HG02588 (cell line): ENCODE results near the gene OR52B6.
"Not testable (repeated sequence)": the region's sequence is repeated elsewhere in the genome, so short reads cannot be mapped to it uniquely, and the experiment has no call there.

Source experiments
- ATAC-seq: cut with Tn5 transposase; IDR thresholded peaks from one replicate; pipeline ENCODE4 v1.9.1; 2021; ENCODE audit warnings: mild to moderate bottlenecking, moderate library complexity; ENCODE audit not compliant: unreplicated experiment

Gene OR52B6

GRCh38 chr11:5593146-5593545 lies 12.5 kb downstream of the OR52B6 start:
- ATAC-seq = no peak

GRCh38 chr11:5596607-5597201 lies 16.0 kb downstream of the OR52B6 start, which contains the start of gene TRIM6:
TRIM6 (plus strand) TSS chr11:5596637; CDS start chr11:5596898, 261 bp downstream.
- ATAC-seq = peak; percentile 50

- ATAC-seq = no peak
These were observed 17.3 kb downstream of the OR52B6 start for GRCh38 chr11:5597953-5598352.

DNA sequence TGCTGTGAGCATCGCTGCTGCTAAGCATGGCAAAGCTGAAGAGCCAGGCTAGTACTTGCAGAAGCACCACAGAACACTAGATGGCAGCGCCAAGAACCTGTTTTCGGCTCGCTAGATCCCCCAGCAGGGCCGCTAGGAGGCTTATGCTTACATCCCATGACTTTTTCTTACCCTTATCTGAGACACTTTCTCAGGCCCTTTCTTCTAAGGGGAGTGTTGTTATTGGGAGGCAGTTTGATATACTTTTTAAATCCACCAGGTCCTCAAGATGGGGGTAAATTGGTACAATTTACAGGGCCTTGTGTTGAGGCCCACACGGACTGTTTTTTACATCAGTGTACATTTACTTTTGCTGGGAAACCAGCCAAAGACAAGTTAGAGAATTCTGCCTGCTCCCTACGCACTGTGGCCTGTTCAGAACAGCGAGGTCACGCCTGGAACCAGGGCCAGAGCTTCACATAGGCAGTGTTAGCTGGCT lies 19.7 kb downstream of the OR52B6 start:
- ATAC-seq = peak; percentile 90

- not testable (repeated sequence) for ATAC-seq
These were observed 22.1 kb downstream of the OR52B6 start for GRCh38 chr11:5602791-5603190.

GRCh38 chr11:5603326-5603725 lies 22.6 kb downstream of the OR52B6 start:
- no peak for ATAC-seq

DNA sequence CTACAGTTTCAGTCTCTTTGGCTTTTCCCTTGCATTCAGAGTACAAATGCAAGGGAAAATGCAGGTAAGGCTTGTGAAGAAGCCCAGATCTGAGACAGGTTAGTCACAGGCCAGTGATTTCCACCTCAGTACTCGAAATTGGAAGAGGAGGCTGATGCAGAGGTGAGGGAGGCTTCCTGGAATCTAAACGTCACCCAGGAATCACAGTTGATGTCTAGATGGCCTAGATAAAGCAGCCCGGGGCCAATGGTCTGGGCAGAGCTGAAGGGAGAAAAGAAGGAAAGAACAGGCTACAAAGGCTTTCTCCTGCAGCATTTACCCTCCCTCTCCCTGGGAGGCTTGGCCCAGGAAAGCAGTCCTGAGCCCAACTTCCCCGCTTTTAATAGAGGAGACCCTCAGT lies 24.2 kb downstream of the OR52B6 start:
- ATAC-seq = no peak

GRCh38 chr11:5605849-5606248 lies 25.2 kb downstream of the OR52B6 start:
- no peak for ATAC-seq

DNA sequence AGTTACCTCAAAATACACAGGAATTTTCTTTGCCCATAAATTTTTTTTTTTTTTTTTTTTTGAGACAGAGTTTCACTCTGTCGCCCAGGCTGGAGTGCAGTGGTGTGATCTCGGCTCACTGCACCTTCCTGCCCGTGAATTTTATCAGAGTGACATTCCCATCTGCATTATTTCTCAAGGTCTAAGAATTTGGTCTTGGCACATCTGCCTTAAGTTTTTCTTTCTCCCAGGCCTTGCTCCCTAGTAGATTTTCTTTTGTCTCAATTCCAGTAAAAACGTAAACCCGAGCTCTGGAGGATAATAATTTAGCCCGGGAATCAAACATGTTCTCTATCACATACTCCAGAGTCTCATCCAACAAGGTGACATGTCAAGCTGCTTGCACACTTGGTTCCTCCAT lies 28.1 kb downstream of the OR52B6 start:
- ATAC-seq = no peak

GRCh38 chr11:5610446-5610845 lies 29.8 kb downstream of the OR52B6 start:
- no peak for ATAC-seq

GRCh38 chr11:5611627-5612026 lies 30.9 kb downstream of the OR52B6 start:
- no peak for ATAC-seq

- ATAC-seq = no peak
These were observed 38.1 kb downstream of the OR52B6 start for GRCh38 chr11:5618807-5619206.

DNA sequence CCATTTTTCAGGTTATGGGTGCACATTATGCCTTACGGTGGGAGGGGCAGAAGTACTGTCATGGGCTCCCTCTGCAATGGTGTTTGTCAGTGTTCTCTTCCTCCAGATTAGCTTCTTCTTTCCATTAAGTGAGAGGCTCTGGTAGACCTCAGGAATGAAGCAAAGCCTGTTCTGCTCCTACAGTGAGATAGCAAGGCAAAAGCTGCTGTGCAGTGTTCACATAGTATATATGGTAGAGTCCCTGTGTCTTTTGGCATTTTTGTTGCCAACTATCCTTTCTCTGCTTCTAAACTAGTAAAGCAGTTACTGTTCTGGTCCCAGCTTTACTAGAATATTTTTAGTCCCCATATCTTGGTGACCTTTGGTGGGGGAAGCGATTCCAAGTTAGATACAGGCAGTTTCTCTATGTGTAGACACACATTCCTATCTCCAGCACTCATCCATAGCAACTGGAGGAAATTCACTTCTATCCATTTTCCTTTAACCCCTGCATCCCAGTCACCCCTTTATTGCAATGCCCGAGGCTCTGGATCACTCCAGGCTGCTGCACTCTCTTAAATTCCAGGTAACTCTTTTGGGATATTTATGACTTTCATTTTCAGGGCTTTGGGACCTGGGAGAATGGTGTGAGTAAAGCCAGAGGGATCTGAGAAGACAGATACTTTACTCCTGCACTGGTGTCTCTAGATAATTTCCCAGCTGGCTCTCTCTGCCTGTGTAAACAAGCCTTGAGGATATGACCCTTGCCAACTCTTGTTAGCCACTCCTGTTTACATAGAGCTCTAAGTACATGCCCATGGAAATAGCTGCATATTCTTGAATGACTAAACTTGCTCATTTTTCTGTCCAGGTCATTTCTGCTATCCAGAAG lies 40.2 kb downstream of the OR52B6 start:
- ATAC-seq = no peak

DNA sequence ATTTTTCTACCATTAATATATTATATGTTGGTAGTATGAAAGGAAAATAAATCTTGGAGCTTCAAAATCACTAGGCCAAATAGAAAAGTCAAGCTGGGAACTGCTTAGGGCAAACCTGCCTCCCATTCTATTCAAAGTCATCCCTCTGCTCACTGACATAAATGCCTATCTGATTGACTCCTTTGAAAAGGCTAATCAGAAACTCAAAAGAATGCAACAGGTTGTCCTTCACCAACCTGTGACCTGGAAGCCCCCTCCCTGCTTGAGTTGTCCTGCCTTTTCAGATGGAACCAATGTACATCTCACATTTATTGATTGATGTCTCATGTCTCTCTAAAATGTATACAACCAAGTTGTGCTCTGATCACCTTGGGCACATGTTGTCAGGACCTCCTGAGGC lies 40.9 kb downstream of the OR52B6 start:
- no peak for ATAC-seq

DNA sequence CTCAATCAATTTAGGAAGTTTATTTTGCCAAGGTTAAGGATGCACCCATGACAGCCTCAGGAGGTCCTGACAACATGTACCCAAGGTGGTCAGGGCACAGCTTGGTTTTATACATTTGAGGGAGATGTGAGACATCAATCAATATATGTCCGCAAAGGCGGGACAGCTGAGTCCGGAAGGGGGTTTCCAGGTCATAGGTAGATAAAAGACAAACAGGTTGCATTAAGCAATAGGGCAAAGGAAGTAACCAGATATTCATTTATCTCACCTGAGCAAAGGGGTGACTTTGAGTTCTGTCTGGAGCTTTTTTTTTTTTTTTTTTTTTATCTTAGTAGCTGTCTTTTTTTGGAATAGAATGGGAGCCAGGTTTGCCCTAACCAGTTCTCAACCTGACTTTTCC lies 42.1 kb downstream of the OR52B6 start:
- no peak for ATAC-seq

- ATAC-seq = peak; percentile 98
These were observed 44.0 kb downstream of the OR52B6 start, which contains the start of gene TRIM34 for GRCh38 chr11:5624489-5625279. TRIM34 (plus strand) TSS chr11:5625001; CDS start chr11:5632332, 7,331 bp downstream.

- ATAC-seq = no peak
These were observed 44.6 kb downstream of the OR52B6 start for GRCh38 chr11:5625281-5625680.

DNA sequence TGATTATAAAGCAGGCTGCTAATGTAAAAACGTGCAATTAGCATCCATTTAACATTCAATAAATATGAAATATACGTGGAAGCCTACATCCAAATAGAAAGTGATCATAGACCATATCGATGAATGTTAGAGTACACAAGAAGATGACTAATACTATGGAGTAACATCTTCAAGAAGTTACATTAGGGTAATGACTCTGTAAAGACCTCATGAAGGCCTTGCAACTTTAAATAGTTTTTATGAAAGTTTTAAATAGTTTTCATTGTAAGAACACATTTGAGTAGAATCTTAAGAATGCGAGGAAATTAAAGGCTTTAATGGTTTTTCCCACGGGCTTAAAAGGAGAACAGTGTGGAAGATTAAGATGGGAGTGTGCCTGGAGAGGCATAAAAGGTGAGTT lies 45.5 kb downstream of the OR52B6 start:
- ATAC-seq = no peak

- no peak for ATAC-seq
These were observed 50.7 kb downstream of the OR52B6 start for GRCh38 chr11:5631417-5631816.
